GM10266 (cell line): ENCODE results near the gene PSKH1.

Source experiments
- DNase-seq: peaks from one replicate; pipeline ENCODE4 v3.0.0; 2012; ENCODE audit errors: extremely low spot score
- CTCF ChIP-seq: IDR thresholded peaks from 2 replicates; pipeline ENCODE4 v1.5.1; 2012; ENCODE audit warnings: mild to moderate bottlenecking, low read depth; ENCODE audit not compliant: control insufficient read depth, insufficient read depth; ENCODE audit errors: missing control alignments

PSKH1 gene

GRCh38 chr16:67847064-67847861 lies 45.8 kb upstream of the PSKH1 start, which contains the start of gene CENPT:
Gene CENPT (minus strand): TSS chr16:67847693. CDS start chr16:67833859, 13,834 bp downstream.
- TF ChIP-seq CTCF, result no peak
- no peak for DNase-seq

- DNase-seq, result no peak
- no peak for TF ChIP-seq CTCF
These were observed 44.9 kb upstream of the PSKH1 start for GRCh38 chr16:67848118-67848517.

DNA sequence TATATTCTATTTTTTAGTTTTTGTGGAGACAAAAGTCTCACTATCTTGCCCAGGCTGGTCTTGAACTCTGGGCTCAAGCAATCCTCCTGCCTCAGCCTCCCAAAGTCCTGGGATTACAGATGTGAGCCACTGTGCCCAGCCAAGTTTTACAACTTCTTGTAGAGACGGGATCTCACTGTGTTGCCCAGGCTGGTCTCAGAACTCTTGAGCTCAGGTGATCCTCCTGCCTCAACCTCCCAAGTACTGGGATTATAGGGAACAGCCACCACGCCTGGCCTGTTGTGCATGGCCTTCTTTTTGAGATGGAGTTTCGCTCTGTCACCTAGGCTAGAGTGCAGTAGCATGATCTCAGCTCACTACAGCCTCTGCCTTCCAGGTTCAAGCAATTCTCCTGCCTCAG lies 39.4 kb upstream of the PSKH1 start:
- TF ChIP-seq CTCF, result no peak
- DNase-seq, result no peak

DNA sequence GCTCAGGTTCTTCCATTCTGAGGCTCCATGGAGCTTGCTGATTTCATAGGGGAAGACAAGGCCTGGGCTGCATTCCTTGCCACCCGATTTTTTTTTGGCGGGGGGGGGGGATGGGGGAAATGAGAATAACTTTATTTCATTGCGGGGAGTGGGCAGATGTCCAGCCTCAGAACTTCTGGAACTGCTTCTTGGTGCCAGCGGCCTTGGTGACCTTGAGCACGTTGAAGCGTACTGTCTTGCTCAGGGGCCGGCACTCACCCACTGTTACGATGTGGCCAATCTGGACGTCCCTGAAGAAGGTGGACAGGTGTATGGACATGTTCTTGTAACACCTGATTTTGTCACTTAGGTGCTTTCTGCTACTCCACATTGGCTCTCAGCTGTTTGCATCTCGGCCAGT lies 37.3 kb upstream of the PSKH1 start:
- no peak for DNase-seq
- TF ChIP-seq CTCF, result no peak

GRCh38 chr16:67856927-67857546 lies 36.0 kb upstream of the PSKH1 start:
- DNase-seq, result no peak

GRCh38 chr16:67857547-67858233 lies 35.4 kb upstream of the PSKH1 start:
- peak; percentile 12 for DNase-seq
- TF ChIP-seq CTCF, result no peak

More at GRCh38 chr16:67856927-67857546, 36.0 kb upstream of the PSKH1 start:
- TF ChIP-seq CTCF, result no peak
